GM12891 (cell line): ENCODE data around the gene HOXD10. TPM values are rescaled to one million over a fixed set of nuclear protein-coding genes. Genes with fewer than 3 reads are reported as not detected.

ENCODE experiments used
- DNase-seq: peaks from one replicate; pipeline ENCODE4 v3.0.0; 2011; ENCODE audit warnings: low spot score; ENCODE audit not compliant: insufficient read length
- FAIRE-seq: peaks from 2 replicates; lab custom pipeline; 2011; peaks lifted over from hg19 to GRCh38; lab: Jason Lieb, UNC
- PAX5 ChIP-seq: IDR thresholded peaks from 2 replicates; pipeline ENCODE4 v1.6.1; 2011; ENCODE audit warnings: low read length, moderate library complexity, mild to moderate bottlenecking; ENCODE audit not compliant: insufficient read depth, severe bottlenecking
- POLR2A ChIP-seq: IDR thresholded peaks from 2 replicates; pipeline ENCODE4 v1.6.1; 2011; ENCODE audit warnings: low read depth, low read length, control low read depth
- POLR2AphosphoS5 ChIP-seq: IDR thresholded peaks from 2 replicates; pipeline ENCODE4 v1.6.1; 2011; ENCODE audit warnings: low read depth, low read length, control low read depth
- POU2F2 ChIP-seq: IDR thresholded peaks from 2 replicates; pipeline ENCODE4 v1.6.1; 2011; ENCODE audit warnings: low read depth, mild to moderate bottlenecking, control low read depth, low read length, moderate library complexity
- SPI1 ChIP-seq: IDR thresholded peaks from 2 replicates; pipeline ENCODE4 v1.6.1; 2011; ENCODE audit warnings: low read depth, low read length, control low read depth
- TAF1 ChIP-seq: IDR thresholded peaks from 2 replicates; pipeline ENCODE4 v1.6.1; 2011; ENCODE audit warnings: low read depth, low read length, control low read depth
- polyA plus RNA-seq: library from polyadenylated mRNA; unstranded; fragments of >200 nt; gene quantifications from one replicate; pipeline ENCODE4 v1.2.1, GENCODE V29; 2012; ENCODE audit warnings: low read depth, missing spikeins, inconsistent platforms; ENCODE audit not compliant: missing spikeins

HOXD10 gene
- not detected for polyA plus RNA-seq

- FAIRE-seq (no peak), DNase-seq (no peak)
- TF ChIP-seq SPI1 (no peak), POLR2AphosphoS5 (no peak), TAF1 (no peak), PAX5 (no peak), POLR2A (no peak), POU2F2 (no peak)
Measured at GRCh38 chr2:176115883-176116813, at the start of gene HOXD10. TSS of gene HOXD10 (plus strand) at chr2:176116778. CDS start at chr2:176116834, 56 bp downstream.

- FAIRE-seq, result no peak
- no peak for DNase-seq
- no peak for TF ChIP-seq PAX5
- no peak for TF ChIP-seq TAF1
- no peak for TF ChIP-seq POLR2AphosphoS5
- TF ChIP-seq POLR2A, result no peak
- no peak for TF ChIP-seq SPI1
Measured at GRCh38 chr2:176067589-176068418, 48.8 kb upstream of the HOXD10 start.

- FAIRE-seq, result no peak
- no peak for TF ChIP-seq PAX5
- TF ChIP-seq POU2F2, result no peak
- no peak for TF ChIP-seq TAF1
- no peak for TF ChIP-seq POLR2A
- TF ChIP-seq POLR2AphosphoS5, result no peak
- TF ChIP-seq SPI1, result no peak
- no peak for DNase-seq
Measured at GRCh38 chr2:176068419-176068832, 48.2 kb upstream of the HOXD10 start.

- no peak for FAIRE-seq
- DNase-seq, result no peak
- no peak for TF ChIP-seq POU2F2
- TF ChIP-seq SPI1, result no peak
- no peak for TF ChIP-seq PAX5
- TF ChIP-seq POLR2AphosphoS5, result no peak
- no peak for TF ChIP-seq TAF1
- no peak for TF ChIP-seq POLR2A
Measured at GRCh38 chr2:176071330-176072291, 45.0 kb upstream of the HOXD10 start.

GRCh38 chr2:176072292-176072669, 44.3 kb upstream of the HOXD10 start:
- FAIRE-seq (no peak), DNase-seq (no peak)
- TF ChIP-seq PAX5, result no peak
- TF ChIP-seq POU2F2, result no peak
- no peak for TF ChIP-seq POLR2A
- no peak for TF ChIP-seq TAF1
- TF ChIP-seq POLR2AphosphoS5, result no peak
- TF ChIP-seq SPI1, result no peak

GRCh38 chr2:176072951-176073904, 43.4 kb upstream of the HOXD10 start:
- no peak for FAIRE-seq
- TF ChIP-seq POU2F2, result no peak
- TF ChIP-seq TAF1, result no peak
- TF ChIP-seq POLR2AphosphoS5, result no peak
- TF ChIP-seq PAX5, result no peak
- no peak for TF ChIP-seq SPI1
- TF ChIP-seq POLR2A, result no peak

GRCh38 chr2:176074919-176075425, 41.6 kb upstream of the HOXD10 start:
- FAIRE-seq (no peak), DNase-seq (no peak)
- TF ChIP-seq POLR2AphosphoS5, result no peak
- TF ChIP-seq POU2F2, result no peak
- TF ChIP-seq PAX5, result no peak
- no peak for TF ChIP-seq TAF1
- no peak for TF ChIP-seq SPI1
- TF ChIP-seq POLR2A, result no peak

More at GRCh38 chr2:176072951-176073904, 43.4 kb upstream of the HOXD10 start:
- no peak for DNase-seq
